ENCODE data around the gene CMIP.
"Not testable (repeated sequence)": the region's sequence is repeated elsewhere in the genome, so short reads cannot be mapped to it uniquely, and the experiment has no call there.

CMIP gene

GRCh38 chr16:81444448-81445121, at the start of gene CMIP:
Gene CMIP, plus strand, starts transcription at chr16:81444808.
- no peak for DNase-seq

GRCh38 chr16:81394966-81395655, 49.5 kb upstream of the CMIP start:
- DNase-seq, result no peak

GRCh38 chr16:81397058-81397878, 47.3 kb upstream of the CMIP start:
- no peak for DNase-seq

GRCh38 chr16:81397879-81398520, 46.6 kb upstream of the CMIP start:
- DNase-seq, result no peak

GRCh38 chr16:81399909-81400308, 44.7 kb upstream of the CMIP start:
- no peak for DNase-seq

- DNase-seq, result no peak
These were observed 43.3 kb upstream of the CMIP start for GRCh38 chr16:81401035-81401950.

GRCh38 chr16:81403208-81403600, 41.4 kb upstream of the CMIP start:
- no peak for DNase-seq

- peak; percentile 2 for DNase-seq
These were observed 40.8 kb upstream of the CMIP start for GRCh38 chr16:81403601-81404391.

GRCh38 chr16:81405002-81405401, 39.6 kb upstream of the CMIP start:
- not testable (repeated sequence) for DNase-seq

GRCh38 chr16:81405702-81406113, 38.9 kb upstream of the CMIP start:
- DNase-seq, result no peak

GRCh38 chr16:81408409-81408950, 36.1 kb upstream of the CMIP start:
- no peak for DNase-seq

GRCh38 chr16:81409016-81409556, 35.5 kb upstream of the CMIP start:
- DNase-seq, result no peak

- no peak for DNase-seq
These were observed 33.8 kb upstream of the CMIP start for GRCh38 chr16:81410643-81411293.

GRCh38 chr16:81413245-81413990, 31.2 kb upstream of the CMIP start:
- DNase-seq, result no peak

- no peak for DNase-seq
These were observed 28.9 kb upstream of the CMIP start for GRCh38 chr16:81415751-81416150.

- no peak for DNase-seq
These were observed 27.9 kb upstream of the CMIP start for GRCh38 chr16:81416749-81417148.

GRCh38 chr16:81417210-81417609, 27.4 kb upstream of the CMIP start:
- DNase-seq, result no peak

- DNase-seq, result no peak
These were observed 24.8 kb upstream of the CMIP start for GRCh38 chr16:81419806-81420205.

- no peak for DNase-seq
These were observed 23.5 kb upstream of the CMIP start for GRCh38 chr16:81421126-81421525.

Measured in NCI-H2029 treated with DMSO at 0.1 percent for 48 hours (cell line).